Immature natural killer cell (primary cell): ENCODE data around the gene CACNA1C. TPM values are rescaled to one million over a fixed set of nuclear protein-coding genes. Genes with fewer than 3 reads are reported as not detected.

Experiments used
- DNase-seq, 3 donors: peaks; one replicate each; pipeline ENCODE4 v3.0.0; 2022; ENCODE audit warnings: mixed read lengths in 1 of 3
- H3K27ac Mint-ChIP-seq, 6 donors: one replicate each; pipeline ENCODE4 v1.8.0; 2020; ENCODE audit warnings: mixed read lengths in 6 of 6, mild to moderate bottlenecking in 5 of 6, inconsistent platforms in 4 of 6, moderate library complexity in 3 of 6
- H3K27me3 Mint-ChIP-seq, 3 donors: one replicate each; pipeline ENCODE4 v1.8.0; 2020 to 2021; ENCODE audit warnings: low read depth in 3 of 3, mild to moderate bottlenecking in 3 of 3, mixed read lengths in 3 of 3, moderate library complexity in 3 of 3, inconsistent platforms in 1 of 3
- H3K36me3 Mint-ChIP-seq, 3 donors: one replicate each; pipeline ENCODE4 v1.8.0; 2020; ENCODE audit warnings: mixed read lengths in 3 of 3, inconsistent platforms in 2 of 3, mild to moderate bottlenecking in 2 of 3
- H3K4me1 Mint-ChIP-seq, 2 donors: one replicate each; pipeline ENCODE4 v1.8.0; 2020; ENCODE audit warnings: inconsistent platforms in 2 of 2, mild to moderate bottlenecking in 2 of 2, mixed read lengths in 2 of 2, moderate library complexity in 1 of 2
- H3K4me3 Mint-ChIP-seq, 5 donors: one replicate each; pipeline ENCODE4 v1.8.0; 2020; ENCODE audit warnings: mild to moderate bottlenecking in 5 of 5, mixed read lengths in 5 of 5, inconsistent platforms in 3 of 5, moderate library complexity in 3 of 5
- H3K9me3 Mint-ChIP-seq, 6 donors: one replicate each; pipeline ENCODE4 v1.8.0; 2020; ENCODE audit warnings: mild to moderate bottlenecking in 6 of 6, mixed read lengths in 6 of 6, inconsistent platforms in 4 of 6, moderate library complexity in 3 of 6
- polyA plus RNA-seq, 3 donors: library from polyadenylated mRNA; unstranded; fragments of 300-500 nt; fragmentation: Illumina TruSeq; gene quantifications; one replicate each; pipeline ENCODE4 v1.2.3, GENCODE V29; 2021

CACNA1C gene
- polyA plus RNA-seq, 3 donors from 2014 or later: 0.05 to 0.36 (median 0.12) TPM

GRCh38 chr12:2334689-2335088 is 281.9 kb downstream of the CACNA1C start:
- no peaks in the 10 kb centered on the region for H3K9me3 Mint-ChIP-seq
- peaks cover 0 to 2% (median 0%) of the 10 kb centered on the region in 3 donors for H3K27me3 Mint-ChIP-seq
- no peaks in the 10 kb centered on the region for H3K4me1 Mint-ChIP-seq
- no peak for DNase-seq
- no peak overlapping the region for H3K27ac Mint-ChIP-seq
- no peaks in the 10 kb centered on the region for H3K36me3 Mint-ChIP-seq
- no peak overlapping the region for H3K4me3 Mint-ChIP-seq

GRCh38 chr12:2335109-2335508 is 282.3 kb downstream of the CACNA1C start:
- no peak for DNase-seq
- no peaks in the 10 kb centered on the region for H3K4me1 Mint-ChIP-seq
- H3K9me3 Mint-ChIP-seq: no peaks in the 10 kb centered on the region
- H3K27ac Mint-ChIP-seq: no peak overlapping the region
- H3K4me3 Mint-ChIP-seq: no peak overlapping the region
- H3K27me3 Mint-ChIP-seq: peaks cover 0 to 2% (median 0%) of the 10 kb centered on the region in 3 donors
- no peaks in the 10 kb centered on the region for H3K36me3 Mint-ChIP-seq

GRCh38 chr12:2335513-2335912 is 282.7 kb downstream of the CACNA1C start:
- Mint-ChIP-seq H3K4me3 (no peak overlapping the region), H3K36me3 (no peaks in the 10 kb centered on the region), H3K27me3 (peaks cover 0 to 2% (median 0%) of the 10 kb centered on the region in 3 donors), H3K27ac (no peak overlapping the region), H3K4me1 (no peaks in the 10 kb centered on the region), H3K9me3 (no peaks in the 10 kb centered on the region)
- no peak for DNase-seq

GRCh38 chr12:2335916-2336315 is 283.1 kb downstream of the CACNA1C start:
- Mint-ChIP-seq H3K36me3 (no peaks in the 10 kb centered on the region), H3K4me3 (no peak overlapping the region), H3K27me3 (peaks cover 0 to 2% (median 0%) of the 10 kb centered on the region in 3 donors), H3K9me3 (no peaks in the 10 kb centered on the region), H3K27ac (no peak overlapping the region), H3K4me1 (no peaks in the 10 kb centered on the region)
- no peak for DNase-seq

- Mint-ChIP-seq H3K36me3 (no peaks in the 10 kb centered on the region), H3K9me3 (no peaks in the 10 kb centered on the region), H3K4me1 (no peaks in the 10 kb centered on the region), H3K27me3 (peaks cover 0 to 2% (median 0%) of the 10 kb centered on the region in 3 donors), H3K4me3 (no peak overlapping the region), H3K27ac (no peak overlapping the region)
- no peak for DNase-seq
These were observed 283.6 kb downstream of the CACNA1C start for GRCh38 chr12:2336409-2336829.

- no peak for DNase-seq
- Mint-ChIP-seq H3K4me3 (no peak overlapping the region), H3K27me3 (peaks cover 0 to 2% (median 0%) of the 10 kb centered on the region in 3 donors), H3K36me3 (no peaks in the 10 kb centered on the region), H3K9me3 (no peaks in the 10 kb centered on the region), H3K27ac (no peak overlapping the region), H3K4me1 (no peaks in the 10 kb centered on the region)
These were observed 284.5 kb downstream of the CACNA1C start for GRCh38 chr12:2337031-2338010.

- Mint-ChIP-seq H3K4me1 (no peaks in the 10 kb centered on the region), H3K27ac (no peak overlapping the region), H3K4me3 (no peak overlapping the region), H3K36me3 (no peaks in the 10 kb centered on the region), H3K9me3 (no peaks in the 10 kb centered on the region), H3K27me3 (peaks cover 0 to 2% (median 0%) of the 10 kb centered on the region in 3 donors)
- no peak for DNase-seq
These were observed 285.6 kb downstream of the CACNA1C start for GRCh38 chr12:2338381-2338780.

GRCh38 chr12:2338991-2339431 is 286.2 kb downstream of the CACNA1C start:
- peaks cover 0 to 3% (median 2%) of the 10 kb centered on the region in 3 donors for H3K27me3 Mint-ChIP-seq
- DNase-seq: no peak
- no peak overlapping the region for H3K4me3 Mint-ChIP-seq
- no peaks in the 10 kb centered on the region for H3K4me1 Mint-ChIP-seq
- no peaks in the 10 kb centered on the region for H3K9me3 Mint-ChIP-seq
- no peaks in the 10 kb centered on the region for H3K36me3 Mint-ChIP-seq
- no peak overlapping the region for H3K27ac Mint-ChIP-seq

GRCh38 chr12:2341051-2341751 is 288.4 kb downstream of the CACNA1C start:
- H3K27me3 Mint-ChIP-seq: peaks cover 0 to 3% (median 0%) of the 10 kb centered on the region in 3 donors
- DNase-seq: no peak
- H3K4me1 Mint-ChIP-seq: no peaks in the 10 kb centered on the region
- no peaks in the 10 kb centered on the region for H3K9me3 Mint-ChIP-seq
- no peak overlapping the region for H3K4me3 Mint-ChIP-seq
- no peak overlapping the region for H3K27ac Mint-ChIP-seq
- H3K36me3 Mint-ChIP-seq: no peaks in the 10 kb centered on the region

GRCh38 chr12:2341871-2342270 is 289.1 kb downstream of the CACNA1C start:
- H3K4me3 Mint-ChIP-seq: no peak overlapping the region
- no peaks in the 10 kb centered on the region for H3K36me3 Mint-ChIP-seq
- peaks cover 0 to 4% (median 0%) of the 10 kb centered on the region in 3 donors for H3K27me3 Mint-ChIP-seq
- H3K9me3 Mint-ChIP-seq: no peaks in the 10 kb centered on the region
- DNase-seq: no peak
- H3K4me1 Mint-ChIP-seq: no peaks in the 10 kb centered on the region
- H3K27ac Mint-ChIP-seq: no peak overlapping the region

- H3K27ac Mint-ChIP-seq: no peak overlapping the region
- H3K36me3 Mint-ChIP-seq: no peaks in the 10 kb centered on the region
- H3K4me3 Mint-ChIP-seq: no peak overlapping the region
- H3K9me3 Mint-ChIP-seq: no peaks in the 10 kb centered on the region
- DNase-seq: no peak
- H3K27me3 Mint-ChIP-seq: peaks cover 0 to 5% (median 4%) of the 10 kb centered on the region in 3 donors
- H3K4me1 Mint-ChIP-seq: no peaks in the 10 kb centered on the region
These were observed 290.9 kb downstream of the CACNA1C start for GRCh38 chr12:2343681-2344080.

- no peak for DNase-seq
- H3K27me3 Mint-ChIP-seq: peaks cover 0 to 8% (median 4%) of the 10 kb centered on the region in 3 donors
- H3K27ac Mint-ChIP-seq: no peak overlapping the region
- no peaks in the 10 kb centered on the region for H3K9me3 Mint-ChIP-seq
- H3K36me3 Mint-ChIP-seq: no peaks in the 10 kb centered on the region
- no peaks in the 10 kb centered on the region for H3K4me1 Mint-ChIP-seq
- no peak overlapping the region for H3K4me3 Mint-ChIP-seq
These were observed 291.7 kb downstream of the CACNA1C start for GRCh38 chr12:2344476-2344875.

- Mint-ChIP-seq H3K4me3 (no peak overlapping the region), H3K27me3 (peaks cover 0 to 8% (median 4%) of the 10 kb centered on the region in 3 donors), H3K9me3 (no peaks in the 10 kb centered on the region), H3K27ac (no peak overlapping the region), H3K4me1 (no peaks in the 10 kb centered on the region), H3K36me3 (no peaks in the 10 kb centered on the region)
- no peak for DNase-seq
These were observed 292.1 kb downstream of the CACNA1C start for GRCh38 chr12:2344885-2345284.

GRCh38 chr12:2345902-2346301 is 293.1 kb downstream of the CACNA1C start:
- no peak overlapping the region for H3K27ac Mint-ChIP-seq

More at GRCh38 chr12:2345902-2346301, 293.1 kb downstream of the CACNA1C start:
- H3K36me3 Mint-ChIP-seq: no peaks in the 10 kb centered on the region
- H3K4me3 Mint-ChIP-seq: no peak overlapping the region
- no peak for DNase-seq
- no peaks in the 10 kb centered on the region for H3K4me1 Mint-ChIP-seq
- no peaks in the 10 kb centered on the region for H3K9me3 Mint-ChIP-seq
- H3K27me3 Mint-ChIP-seq: peaks cover 0 to 8% (median 4%) of the 10 kb centered on the region in 3 donors
